ENCODE data around the gene XK. TPM values are rescaled to one million over a fixed set of nuclear protein-coding genes. Genes with fewer than 3 reads are reported as not detected.
"Not testable (repeated sequence)": the region's sequence is repeated elsewhere in the genome, so short reads cannot be mapped to it uniquely, and the experiment has no call there.

Gene XK
- total RNA-seq, 4 donors from 2014 or later = 8.3 to 32.4 (median 27.3) TPM

GRCh38 chrX:37646254-37646653 is 39.3 kb upstream of the XK start:
- no peaks in the 10 kb centered on the region for H3K27me3 ChIP-seq
- no peak for DNase-seq
- H3K9me3 ChIP-seq = no peaks in the 10 kb centered on the region

GRCh38 chrX:37650879-37651278 is 34.7 kb upstream of the XK start:
- H3K4me1 ChIP-seq, DNase-seq, H3K27me3 ChIP-seq, H3K36me3 ChIP-seq, H3K9me3 ChIP-seq, H3K27ac ChIP-seq, H3K4me3 ChIP-seq: not testable (repeated sequence)

More at GRCh38 chrX:37646254-37646653, 39.3 kb upstream of the XK start:
- no peak overlapping the region for H3K27ac ChIP-seq
- H3K4me1 ChIP-seq = no peaks in the 10 kb centered on the region
- H3K36me3 ChIP-seq = no peaks in the 10 kb centered on the region
- H3K4me3 ChIP-seq = no peak overlapping the region
- TF ChIP-seq POLR2A (IDR thresholded peaks at IDR 0.05) = no peak
- TF ChIP-seq, protein P1, sequence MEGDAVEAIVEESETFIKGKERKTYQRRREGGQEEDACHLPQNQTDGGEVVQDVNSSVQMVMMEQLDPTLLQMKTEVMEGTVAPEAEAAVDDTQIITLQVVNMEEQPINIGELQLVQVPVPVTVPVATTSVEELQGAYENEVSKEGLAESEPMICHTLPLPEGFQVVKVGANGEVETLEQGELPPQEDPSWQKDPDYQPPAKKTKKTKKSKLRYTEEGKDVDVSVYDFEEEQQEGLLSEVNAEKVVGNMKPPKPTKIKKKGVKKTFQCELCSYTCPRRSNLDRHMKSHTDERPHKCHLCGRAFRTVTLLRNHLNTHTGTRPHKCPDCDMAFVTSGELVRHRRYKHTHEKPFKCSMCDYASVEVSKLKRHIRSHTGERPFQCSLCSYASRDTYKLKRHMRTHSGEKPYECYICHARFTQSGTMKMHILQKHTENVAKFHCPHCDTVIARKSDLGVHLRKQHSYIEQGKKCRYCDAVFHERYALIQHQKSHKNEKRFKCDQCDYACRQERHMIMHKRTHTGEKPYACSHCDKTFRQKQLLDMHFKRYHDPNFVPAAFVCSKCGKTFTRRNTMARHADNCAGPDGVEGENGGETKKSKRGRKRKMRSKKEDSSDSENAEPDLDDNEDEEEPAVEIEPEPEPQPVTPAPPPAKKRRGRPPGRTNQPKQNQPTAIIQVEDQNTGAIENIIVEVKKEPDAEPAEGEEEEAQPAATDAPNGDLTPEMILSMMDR (IDR thresholded peaks at IDR 0.05) = peak in 3 of 6 experiments; percentile 19 to 29 (median 28)

GRCh38 chrX:37651921-37652452 is 33.6 kb upstream of the XK start:
- no peaks in the 10 kb centered on the region for H3K36me3 ChIP-seq
- TF ChIP-seq POLR2A (IDR thresholded peaks at IDR 0.05) = no peak
- TF ChIP-seq, protein P1 (IDR thresholded peaks at IDR 0.05) = no peak
- DNase-seq = no peak

GRCh38 chrX:37652589-37653231 is 32.9 kb upstream of the XK start:
- H3K36me3 ChIP-seq = no peaks in the 10 kb centered on the region
- H3K27me3 ChIP-seq = no peaks in the 10 kb centered on the region
- H3K9me3 ChIP-seq = no peaks in the 10 kb centered on the region
- no peak overlapping the region for H3K4me3 ChIP-seq
- H3K4me1 ChIP-seq = no peaks in the 10 kb centered on the region
- no peak overlapping the region for H3K27ac ChIP-seq
- TF ChIP-seq, protein P1 (IDR thresholded peaks at IDR 0.05) = no peak
- no peak for TF ChIP-seq POLR2A (IDR thresholded peaks at IDR 0.05)
- DNase-seq = no peak

More at GRCh38 chrX:37651921-37652452, 33.6 kb upstream of the XK start:
- Histone ChIP-seq H3K27me3 (no peaks in the 10 kb centered on the region), H3K27ac (no peak overlapping the region), H3K4me3 (no peak overlapping the region), H3K4me1 (no peaks in the 10 kb centered on the region), H3K9me3 (no peaks in the 10 kb centered on the region)

- H3K9me3 ChIP-seq = no peaks in the 10 kb centered on the region
- no peaks in the 10 kb centered on the region for H3K4me1 ChIP-seq
- H3K27ac ChIP-seq = no peak overlapping the region
- H3K27me3 ChIP-seq = no peaks in the 10 kb centered on the region
- TF ChIP-seq, protein P1 (IDR thresholded peaks at IDR 0.05) = no peak
- no peak for TF ChIP-seq POLR2A (IDR thresholded peaks at IDR 0.05)
- no peaks in the 10 kb centered on the region for H3K36me3 ChIP-seq
- H3K4me3 ChIP-seq = no peak overlapping the region
- DNase-seq = no peak
Measured at GRCh38 chrX:37653397-37654085, 32.0 kb upstream of the XK start.

- no peaks in the 10 kb centered on the region for H3K4me1 ChIP-seq
- H3K36me3 ChIP-seq = no peaks in the 10 kb centered on the region
Measured at GRCh38 chrX:37658343-37659030, 27.1 kb upstream of the XK start.

More at GRCh38 chrX:37658343-37659030, 27.1 kb upstream of the XK start:
- H3K9me3 ChIP-seq = no peaks in the 10 kb centered on the region
- no peak overlapping the region for H3K4me3 ChIP-seq
- TF ChIP-seq, protein P1 (IDR thresholded peaks at IDR 0.05) = no peak
- TF ChIP-seq POLR2A (IDR thresholded peaks at IDR 0.05) = no peak
- no peaks in the 10 kb centered on the region for H3K27me3 ChIP-seq
- H3K27ac ChIP-seq = no peak overlapping the region
- DNase-seq = no peak
